Esophagus squamous epithelium (tissue), 5 donors: ENCODE measurements around the gene NR2F6. TPM values are rescaled to one million over a fixed set of nuclear protein-coding genes. Genes with fewer than 3 reads are reported as not detected.

Source experiments
- DNase-seq: peaks from one replicate; lab custom pipeline; 2025; lab: John Stamatoyannopoulos, UW
- H3K27ac ChIP-seq, 4 donors: fragments of 200-600 bp; sonication (generic); one replicate each; pipeline ENCODE4 v1.5.1; 2016 to 2019; ENCODE audit warnings: mild to moderate bottlenecking in 1 of 4
- H3K27me3 ChIP-seq, 4 donors: fragments of 200-600 bp; sonication (generic); 1 replicate in 3 of 4; 2 replicates in 1 of 4; pipeline versions ENCODE4 v1.5.1 to v1.6.0; 2017 to 2021; ENCODE audit warnings: antibody characterized with exemption in 1 of 4
- H3K36me3 ChIP-seq, 3 donors: fragments of 200-600 bp; sonication (generic); one replicate each; pipeline ENCODE4 v1.5.1; 2016 to 2019
- H3K4me1 ChIP-seq, 3 donors: fragments of 200-600 bp; sonication (generic); one replicate each; pipeline ENCODE4 v1.5.1; 2017 to 2019
- H3K4me3 ChIP-seq, 4 donors: fragments of 200-600 bp; sonication (generic); 1 replicate in 3 of 4; 2 replicates in 1 of 4; pipeline ENCODE4 v1.5.1; 2016 to 2019; ENCODE audit warnings: mild to moderate bottlenecking in 2 of 4, moderate library complexity in 1 of 4
- H3K9me3 ChIP-seq, 3 donors: fragments of 200-600 bp; sonication (generic); one replicate each; pipeline ENCODE4 v1.5.1; 2016 to 2019
- POLR2A ChIP-seq, 4 donors: fragments of 450-650 bp; IDR thresholded peaks; one replicate each; pipeline ENCODE4 v1.6.1; 2017; ENCODE audit warnings: antibody characterized with exemption in 4 of 4, mild to moderate bottlenecking in 4 of 4, moderate library complexity in 3 of 4
- WGBS, 2 donors: methylation state at CpG; one replicate each; pipeline ENCODE4 v1.1.5; 2018; 5-methylcytosine and 5-hydroxymethylcytosine counted together
- intact Hi-C: fragments of 100-400 bp; cut with DNase I; formaldehyde crosslinking; loops from one replicate; pipeline ENCODE4 v1.15.0; 2022
- total RNA-seq, 4 donors: library from RNA; depleted of rRNA; stranded (reverse); fragments of >200 nt; gene quantifications; one replicate each; pipeline ENCODE4 v1.1.0, GENCODE V29; 2016
- TF ChIP-seq, protein P1 (sequence below), 6 experiments: fragments of 450-650 bp in 4 of 6; fragments of 200-600 bp in 2 of 6; sonication (generic) in 2 of 6; IDR thresholded peaks; one replicate each; pipeline ENCODE4 v1.5.1; 2016 to 2019; ENCODE audit warnings: antibody characterized with exemption in 6 of 6, mild to moderate bottlenecking in 4 of 6, moderate library complexity in 4 of 6
- donor health status: DM: yes; HTN: yes; CAD: no.

Gene NR2F6
- total RNA-seq, 4 donors from 2014 or later = 52.8 to 115 (median 82.7) TPM

DNA sequence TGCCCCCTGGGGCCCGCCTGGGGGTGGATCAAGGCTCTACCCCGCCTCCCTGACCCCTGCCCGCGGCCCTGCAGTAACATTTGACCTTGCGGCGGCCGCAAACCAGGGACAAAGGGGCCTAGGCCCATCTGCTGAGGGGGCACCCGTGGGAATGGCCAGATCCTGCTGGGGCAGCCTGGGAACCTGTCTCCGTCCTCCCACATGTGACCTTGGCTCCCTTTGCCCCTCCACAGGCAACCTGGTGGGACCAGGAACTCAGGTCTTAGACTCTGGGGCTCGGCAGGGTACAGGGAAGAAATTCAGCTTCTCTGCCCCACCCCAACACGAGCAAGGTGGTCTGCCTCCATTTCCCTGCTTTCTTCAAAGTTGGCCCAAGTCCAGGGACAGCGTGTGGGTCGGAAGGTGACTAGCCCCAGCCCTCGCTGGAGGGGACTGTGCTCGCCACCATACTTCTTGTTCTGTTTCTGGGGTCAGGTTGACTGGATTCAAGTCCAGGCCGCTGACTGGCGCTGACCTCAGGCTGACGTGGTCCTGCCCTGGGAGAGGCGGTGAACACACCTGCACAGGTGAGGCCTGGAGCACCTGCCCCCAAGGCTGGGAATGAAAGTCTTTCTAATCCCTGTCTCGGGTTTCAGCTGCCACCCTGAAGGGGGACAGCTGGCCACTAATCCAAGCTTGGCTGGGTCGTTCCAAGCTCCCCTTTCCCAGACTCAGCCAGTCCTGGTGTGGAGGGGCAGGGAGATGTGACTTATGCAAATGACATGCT, 2.5 kb upstream of the NR2F6 start:
- H3K4me3 ChIP-seq = no peak overlapping the region
- no peaks in the 10 kb centered on the region for H3K36me3 ChIP-seq
- intact Hi-C loops = no loop called here
- H3K27ac ChIP-seq = peak overlapping the region; percentile 42 to 94 (median 80)
- DNase-seq = no peak
- H3K4me1 ChIP-seq = peaks cover 17 to 61% (median 30%) of the 10 kb centered on the region in 3 donors
- no peaks in the 10 kb centered on the region for H3K9me3 ChIP-seq
- no peaks in the 10 kb centered on the region for H3K27me3 ChIP-seq
- WGBS, 2 donors = 69 to 71% methylated on average over 14 to 15 of the region's 21 CpGs
- no peak for TF ChIP-seq POLR2A (IDR thresholded peaks at IDR 0.05)
- TF ChIP-seq, protein P1, sequence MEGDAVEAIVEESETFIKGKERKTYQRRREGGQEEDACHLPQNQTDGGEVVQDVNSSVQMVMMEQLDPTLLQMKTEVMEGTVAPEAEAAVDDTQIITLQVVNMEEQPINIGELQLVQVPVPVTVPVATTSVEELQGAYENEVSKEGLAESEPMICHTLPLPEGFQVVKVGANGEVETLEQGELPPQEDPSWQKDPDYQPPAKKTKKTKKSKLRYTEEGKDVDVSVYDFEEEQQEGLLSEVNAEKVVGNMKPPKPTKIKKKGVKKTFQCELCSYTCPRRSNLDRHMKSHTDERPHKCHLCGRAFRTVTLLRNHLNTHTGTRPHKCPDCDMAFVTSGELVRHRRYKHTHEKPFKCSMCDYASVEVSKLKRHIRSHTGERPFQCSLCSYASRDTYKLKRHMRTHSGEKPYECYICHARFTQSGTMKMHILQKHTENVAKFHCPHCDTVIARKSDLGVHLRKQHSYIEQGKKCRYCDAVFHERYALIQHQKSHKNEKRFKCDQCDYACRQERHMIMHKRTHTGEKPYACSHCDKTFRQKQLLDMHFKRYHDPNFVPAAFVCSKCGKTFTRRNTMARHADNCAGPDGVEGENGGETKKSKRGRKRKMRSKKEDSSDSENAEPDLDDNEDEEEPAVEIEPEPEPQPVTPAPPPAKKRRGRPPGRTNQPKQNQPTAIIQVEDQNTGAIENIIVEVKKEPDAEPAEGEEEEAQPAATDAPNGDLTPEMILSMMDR (IDR thresholded peaks at IDR 0.05) = no peak

GRCh38 chr19:17246681-17247425, 1.1 kb upstream of the NR2F6 start:
- H3K27ac ChIP-seq = peak overlapping the region; percentile 90 to 94 (median 92)
- intact Hi-C loops = no loop called here
- no peaks in the 10 kb centered on the region for H3K27me3 ChIP-seq
- H3K4me1 ChIP-seq = peaks cover 23 to 74% (median 38%) of the 10 kb centered on the region in 3 donors
- 7 to 15% methylated on average over 11 to 12 of the region's 21 CpGs for WGBS, 2 donors
- no peak for TF ChIP-seq POLR2A (IDR thresholded peaks at IDR 0.05)
- TF ChIP-seq, protein P1 (IDR thresholded peaks at IDR 0.05) = no peak
- peak overlapping the region; percentile 81 to 95 (median 90) for H3K4me3 ChIP-seq
- H3K36me3 ChIP-seq = no peaks in the 10 kb centered on the region
- H3K9me3 ChIP-seq = no peaks in the 10 kb centered on the region
- no peak for DNase-seq

DNA sequence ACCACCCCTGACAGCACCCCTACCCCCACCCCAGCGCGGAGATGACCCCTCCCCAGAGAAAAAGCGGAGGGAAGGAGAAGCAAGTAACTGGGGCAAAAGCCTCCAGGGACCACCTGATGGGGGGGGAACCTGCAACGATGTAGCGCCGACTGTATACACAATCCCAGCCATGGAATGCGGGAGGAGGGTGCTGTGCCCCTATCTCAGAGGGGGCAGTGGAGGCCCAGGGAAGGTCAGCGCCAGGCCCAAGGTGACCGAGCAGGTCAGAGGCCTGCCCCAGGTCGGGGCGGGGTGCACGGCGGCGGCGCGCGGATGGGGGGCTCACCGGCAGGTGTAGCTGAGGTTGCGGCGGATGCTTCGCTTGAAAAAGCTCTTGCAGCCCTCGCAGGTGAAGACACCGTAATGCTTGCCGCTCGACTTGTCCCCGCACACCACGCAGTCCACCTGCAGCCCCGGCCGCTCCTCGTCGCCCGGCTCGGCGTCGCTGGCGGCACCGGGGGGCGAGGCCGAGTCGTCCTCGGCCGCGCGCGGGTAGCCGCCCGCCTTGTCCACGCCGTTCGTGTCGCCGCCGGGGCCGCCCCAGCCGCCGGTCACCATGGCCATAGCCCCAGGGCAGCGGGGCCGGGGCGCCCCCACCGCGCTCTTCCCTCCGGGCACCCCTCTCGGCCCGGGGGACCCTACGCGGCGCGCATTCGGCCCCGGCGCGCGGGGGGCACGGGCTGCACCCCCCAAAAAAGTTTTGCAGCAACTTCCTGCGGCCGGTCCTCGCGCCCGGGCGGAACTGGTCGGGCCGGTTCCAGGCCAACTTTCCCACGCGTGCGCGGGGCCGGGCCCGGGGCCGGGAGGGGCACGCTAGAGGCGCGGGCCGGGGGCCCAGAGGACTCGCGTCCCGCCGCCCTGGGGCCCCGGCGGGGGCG, 843 bp downstream of the NR2F6 start:
- TF ChIP-seq, protein P1 (IDR thresholded peaks at IDR 0.05) = no peak
- no peak for TF ChIP-seq POLR2A (IDR thresholded peaks at IDR 0.05)
- intact Hi-C loops = no loop called here
- peaks cover 23 to 85% (median 41%) of the 10 kb centered on the region in 3 donors for H3K4me1 ChIP-seq
- 8% methylated on average over 4 of the region's 100 CpGs; no CpG with 5 or more reads in 1 of the 2 donors for WGBS, 2 donors
- peak overlapping the region; percentile 88 to 94 (median 92) for H3K27ac ChIP-seq
- peaks cover 0 to 15% (median 0%) of the 10 kb centered on the region in 3 donors for H3K36me3 ChIP-seq
- DNase-seq = no peak
- peak overlapping the region; percentile 81 to 95 (median 90) for H3K4me3 ChIP-seq
- H3K9me3 ChIP-seq = no peaks in the 10 kb centered on the region
- H3K27me3 ChIP-seq = no peaks in the 10 kb centered on the region

DNA sequence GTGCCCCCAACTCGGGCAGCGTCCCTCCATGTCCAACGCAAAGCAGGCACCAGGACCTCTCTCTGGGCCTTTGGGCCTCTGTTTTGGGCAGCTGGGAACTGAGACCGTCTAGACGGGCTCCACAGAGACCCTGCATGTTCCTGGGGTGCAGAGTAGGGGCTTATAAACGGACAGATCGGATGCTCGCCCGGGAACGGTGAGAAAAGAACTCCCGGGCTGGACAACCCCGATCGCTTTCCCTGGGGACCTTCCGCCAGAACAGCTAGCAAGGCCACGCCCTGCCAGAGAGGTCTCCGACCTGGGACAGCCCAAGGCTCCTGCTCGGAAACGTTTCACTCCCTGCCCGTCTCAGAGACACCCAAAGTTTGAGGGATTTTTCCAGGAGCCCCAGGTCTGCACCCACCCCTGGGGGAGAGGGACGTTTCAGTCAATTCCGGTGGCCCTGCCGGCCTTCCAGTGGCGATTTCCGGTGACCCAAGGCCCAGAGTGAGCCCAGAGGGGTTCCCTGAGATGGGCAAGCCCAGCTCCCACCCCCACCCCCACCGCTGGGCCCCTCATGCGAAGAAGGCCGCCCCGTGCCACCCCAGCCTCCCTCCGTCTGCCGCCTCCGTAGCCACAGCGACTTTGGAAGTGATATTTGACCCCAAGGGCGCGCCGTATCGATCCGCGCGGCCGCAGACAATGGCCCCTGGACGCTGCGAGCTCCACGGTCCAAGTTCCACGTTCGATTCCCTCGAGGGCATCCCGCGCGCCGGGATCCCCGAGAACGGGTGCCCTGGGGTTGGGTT, 1.7 kb downstream of the NR2F6 start:
- intact Hi-C loops = no loop called here
- peak overlapping the region; percentile 88 to 94 (median 92) for H3K27ac ChIP-seq
- peaks cover 0 to 24% (median under 1%) of the 10 kb centered on the region in 3 donors for H3K36me3 ChIP-seq
- WGBS, 2 donors = 0 to 9% methylated on average over 2 to 8 of the region's 52 CpGs
- no peak for DNase-seq
- peaks cover 23 to 77% (median 41%) of the 10 kb centered on the region in 3 donors for H3K4me1 ChIP-seq
- no peaks in the 10 kb centered on the region for H3K9me3 ChIP-seq
- H3K4me3 ChIP-seq = peak overlapping the region; percentile 81 to 95 (median 90)
- TF ChIP-seq, protein P1 (IDR thresholded peaks at IDR 0.05) = no peak
- TF ChIP-seq POLR2A (IDR thresholded peaks at IDR 0.05) = no peak
- no peaks in the 10 kb centered on the region for H3K27me3 ChIP-seq
